CD1c-positive myeloid dendritic cell (primary cell): ENCODE measurements around the gene DNAJC1.
"Not testable (repeated sequence)": the region's sequence is repeated elsewhere in the genome, so short reads cannot be mapped to it uniquely, and the experiment has no call there.

Experiments
- DNase-seq: peaks from one replicate; pipeline ENCODE4 v3.0.0-alpha.2; 2016; ENCODE audit errors: extremely low spot score

Gene DNAJC1

DNA sequence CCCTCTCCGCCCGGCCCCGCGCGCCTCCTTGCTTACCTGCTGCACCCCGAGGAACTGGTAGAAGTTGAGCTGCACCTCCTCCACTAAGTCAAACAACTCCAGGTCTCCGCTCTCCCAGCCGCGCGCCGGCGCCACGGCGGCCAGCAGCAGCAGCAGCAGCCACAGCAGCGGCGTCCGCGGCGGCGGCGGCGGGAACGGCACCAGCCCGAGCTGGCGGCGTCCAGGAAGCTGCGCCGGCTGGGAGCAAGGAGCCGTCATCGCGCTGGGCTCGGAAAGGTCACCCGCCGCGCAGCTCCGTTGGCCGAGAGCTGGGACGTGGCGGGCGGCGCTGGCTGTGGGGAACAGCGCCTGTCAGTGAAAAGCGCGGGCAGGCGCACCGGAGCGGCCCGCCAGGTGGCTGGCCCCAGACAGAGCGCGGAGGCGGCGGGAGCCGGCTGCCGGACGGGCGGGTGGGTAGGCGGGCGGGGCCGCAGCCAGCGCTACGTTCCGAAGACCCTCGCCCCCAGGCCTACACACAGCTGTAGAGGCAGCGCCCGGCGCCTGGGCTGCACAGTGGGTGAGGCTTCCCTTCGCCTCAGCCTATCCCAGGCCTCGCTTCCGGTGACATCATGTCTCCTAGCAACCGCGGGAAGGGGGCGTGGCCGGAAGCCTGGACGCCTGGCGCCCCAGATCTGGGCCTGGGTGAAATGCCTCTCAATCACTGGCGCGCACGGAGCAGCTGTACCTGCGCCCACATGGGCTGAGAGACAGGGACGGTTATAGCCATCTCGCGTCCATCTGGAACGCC, at the start of gene DNAJC1:
Gene DNAJC1 (minus strand): TSS at position 554 of the 787 bp plus-strand sequence. CDS start 296 bp downstream, at position 258.
- peak; percentile 98 for DNase-seq

DNA sequence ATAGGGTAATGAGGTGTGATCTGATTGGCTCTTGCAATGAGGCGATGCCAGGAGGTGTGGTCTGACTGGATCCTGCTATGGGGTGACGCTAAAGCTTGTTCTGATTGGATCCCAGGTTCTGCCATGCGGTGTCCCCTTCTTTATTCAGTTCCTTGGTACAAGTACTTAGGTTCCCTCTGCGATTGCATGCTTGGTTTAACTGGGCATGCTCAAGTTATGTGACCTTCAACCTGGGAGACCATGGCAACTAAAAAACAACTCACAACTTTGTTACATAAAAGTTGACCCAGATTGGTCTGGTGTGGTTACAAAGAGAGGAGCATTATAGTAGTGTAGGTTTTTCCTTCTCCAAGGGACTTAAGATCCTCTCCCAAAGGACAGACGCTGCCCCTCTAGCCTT, 49.5 kb upstream of the DNAJC1 start:
- no peak for DNase-seq

GRCh38 chr10:22049635-22050034, 46.1 kb upstream of the DNAJC1 start:
- DNase-seq, result no peak

GRCh38 chr10:22047812-22048211, 44.3 kb upstream of the DNAJC1 start:
- no peak for DNase-seq

GRCh38 chr10:22043327-22043633, 39.8 kb upstream of the DNAJC1 start:
- DNase-seq, result no peak

GRCh38 chr10:22042557-22043326, 39.2 kb upstream of the DNAJC1 start:
- no peak for DNase-seq

GRCh38 chr10:22034333-22034732, 30.8 kb upstream of the DNAJC1 start:
- no peak for DNase-seq

DNA sequence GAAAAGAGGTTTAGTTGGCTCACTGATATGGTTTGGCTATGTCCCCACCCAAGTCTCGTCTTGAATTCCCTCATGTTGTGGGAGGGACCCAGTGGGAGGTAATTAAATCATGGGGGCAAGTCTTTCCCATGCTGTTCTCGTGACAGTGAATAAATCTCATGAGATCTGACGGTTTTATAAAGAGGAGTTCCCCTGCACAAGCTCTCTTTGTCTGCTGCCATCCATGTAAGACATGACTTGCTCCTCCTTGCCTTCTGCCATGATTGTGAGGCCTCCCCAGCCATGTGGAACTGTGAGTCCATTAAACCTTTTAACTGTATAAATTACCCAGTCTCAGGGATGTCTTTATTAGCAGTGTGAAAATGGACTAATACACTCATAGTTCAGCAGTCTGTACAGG, 28.7 kb upstream of the DNAJC1 start:
- DNase-seq, result not testable (repeated sequence)

DNA sequence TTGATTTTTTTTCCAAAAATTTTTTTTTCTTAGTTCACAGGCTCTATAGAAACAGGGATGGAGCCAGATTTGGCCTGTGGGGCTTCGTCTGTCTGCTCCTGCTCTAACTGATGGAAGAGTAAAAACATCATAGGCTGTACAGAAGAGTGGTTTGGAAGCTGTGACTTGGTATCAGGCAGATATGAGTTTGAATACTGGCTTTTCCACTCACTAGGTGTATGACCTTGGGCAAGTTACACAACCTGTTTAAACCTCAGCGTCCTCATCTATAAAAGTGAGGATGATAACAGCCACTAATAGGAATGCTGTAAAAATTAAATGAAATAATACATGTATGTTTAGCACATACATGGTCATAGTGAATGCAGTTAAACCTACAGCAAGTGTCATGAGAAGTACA, 26.9 kb upstream of the DNAJC1 start:
- no peak for DNase-seq

DNA sequence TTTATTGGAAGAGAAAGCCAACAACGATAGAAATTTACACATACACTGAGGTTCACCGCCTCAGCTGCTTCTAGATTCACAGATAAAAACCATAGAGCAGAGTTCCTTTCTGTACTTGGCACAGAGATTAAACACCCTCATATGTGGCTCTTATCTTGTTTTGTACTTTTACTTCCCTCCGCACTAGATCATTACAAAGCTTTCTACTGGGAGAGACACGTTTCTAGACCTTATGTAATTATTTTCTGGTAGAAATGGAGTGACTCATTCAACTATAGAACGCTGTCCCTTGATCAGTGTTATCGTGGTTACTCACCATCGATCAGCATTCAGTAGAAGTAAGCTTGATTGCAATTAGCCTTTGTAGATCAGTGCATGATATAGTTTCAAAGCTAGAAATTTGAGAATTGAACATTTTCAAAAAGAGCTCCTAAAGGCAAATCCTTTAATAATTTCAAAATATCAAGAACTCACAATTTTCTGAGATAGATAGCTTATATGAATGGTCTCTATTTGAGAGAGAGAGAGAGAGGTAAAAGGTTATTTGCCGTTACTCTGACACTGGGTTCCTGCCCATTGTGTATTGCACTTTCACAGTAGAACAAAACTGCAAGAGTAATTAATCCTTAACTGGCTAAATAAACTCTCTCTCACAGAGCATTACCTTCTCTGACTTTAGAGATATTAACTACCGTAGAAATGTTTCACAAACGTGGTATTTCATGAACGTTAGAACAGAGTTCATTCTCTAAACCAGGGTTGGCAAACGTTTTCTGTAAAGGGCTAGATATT, 26.1 kb upstream of the DNAJC1 start:
- no peak for DNase-seq

- no peak for DNase-seq
Measured at GRCh38 chr10:22027364-22028238, 24.1 kb upstream of the DNAJC1 start.

DNA sequence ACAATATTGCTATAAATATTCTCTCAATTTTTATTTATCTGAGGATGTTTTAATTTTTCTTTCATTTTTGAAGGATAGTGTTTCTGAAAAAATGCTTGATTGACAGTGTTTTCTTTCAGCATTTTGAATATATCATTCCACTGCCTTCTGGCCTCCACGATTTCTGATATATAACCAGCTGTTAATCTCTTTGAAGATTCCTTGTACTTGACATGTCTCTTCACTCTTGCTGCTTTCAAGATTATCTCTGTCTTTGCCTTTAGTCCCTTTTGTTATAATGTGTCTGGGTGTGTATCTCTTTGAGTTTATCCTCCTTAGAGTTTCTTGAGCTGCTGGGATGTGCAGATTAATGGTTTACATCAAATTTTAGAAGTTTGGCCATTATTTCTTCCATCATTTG, 22.8 kb upstream of the DNAJC1 start:
- DNase-seq, result no peak

DNA sequence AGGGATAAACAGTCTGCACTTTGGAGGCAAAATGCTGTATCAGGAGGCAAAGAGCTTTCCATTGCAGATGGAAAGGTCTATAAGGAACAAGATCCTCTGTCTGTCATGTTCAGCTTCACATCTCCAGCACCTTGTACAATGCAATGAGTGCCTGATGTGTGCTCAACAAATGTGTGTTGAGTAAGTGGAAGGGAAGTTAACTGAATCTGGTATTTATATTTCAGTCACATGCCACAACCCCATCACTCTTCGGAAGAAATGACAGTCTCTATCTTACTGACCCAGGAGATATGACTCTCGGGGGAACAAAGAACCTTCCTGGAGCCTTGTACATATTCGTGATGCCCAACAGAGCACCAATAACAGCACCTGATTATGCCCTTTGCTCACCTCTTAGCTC, 20.0 kb upstream of the DNAJC1 start:
- DNase-seq, result no peak

GRCh38 chr10:22022257-22023032, 18.9 kb upstream of the DNAJC1 start:
- DNase-seq, result peak; percentile 47

DNA sequence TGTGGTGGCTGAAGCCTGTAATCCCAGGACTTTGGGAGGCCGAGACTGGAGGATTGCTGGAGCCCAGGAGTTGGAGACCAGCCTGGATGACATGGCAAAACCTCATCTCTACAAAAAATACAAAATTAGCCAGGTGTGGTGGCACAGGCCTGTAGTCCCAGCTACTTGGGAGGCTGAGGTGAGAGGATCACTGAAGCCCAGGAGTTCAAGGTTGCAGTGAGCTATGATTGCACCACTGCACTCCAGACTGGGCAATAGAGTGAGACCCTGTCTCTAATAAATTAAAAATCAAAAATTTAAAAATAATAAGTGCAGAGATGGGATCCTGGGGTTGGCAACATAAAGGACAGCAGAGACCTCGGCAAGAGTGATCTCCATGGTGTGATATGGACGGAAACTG, 17.6 kb upstream of the DNAJC1 start:
- DNase-seq, result not testable (repeated sequence)

DNA sequence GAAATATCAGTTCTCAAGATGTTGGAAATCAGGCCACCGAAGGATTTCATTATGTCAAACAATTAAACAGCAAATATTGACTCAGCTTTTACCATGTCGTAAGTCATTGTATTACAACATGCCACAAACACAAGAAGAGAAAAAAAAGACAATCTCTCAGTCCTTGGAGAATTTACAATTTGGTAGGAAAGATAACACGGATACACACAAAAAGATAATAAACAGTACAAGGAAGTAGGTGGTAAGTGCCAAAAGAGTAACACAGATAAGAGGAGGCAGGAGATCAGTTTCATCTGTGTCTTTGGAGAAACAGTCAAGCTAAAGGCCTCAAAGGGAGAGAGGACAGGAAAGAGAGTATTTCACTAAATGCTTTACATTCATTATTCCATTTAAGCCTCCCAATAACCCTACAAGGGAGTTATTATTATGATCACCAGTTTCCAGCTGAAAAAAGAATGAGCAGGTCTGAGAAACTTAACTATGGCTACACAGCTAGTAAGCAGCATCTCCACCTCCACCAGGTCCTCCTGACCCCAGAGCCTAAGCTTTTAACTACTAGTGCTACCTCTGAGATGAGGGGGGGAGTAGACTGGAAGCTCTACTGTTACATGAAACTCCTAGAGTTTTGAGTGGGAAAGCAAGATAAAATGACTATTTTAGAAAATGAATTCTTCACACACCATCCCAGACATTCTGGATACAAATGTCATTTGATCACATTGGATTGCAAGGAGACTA, 13.9 kb upstream of the DNAJC1 start:
- no peak for DNase-seq

DNA sequence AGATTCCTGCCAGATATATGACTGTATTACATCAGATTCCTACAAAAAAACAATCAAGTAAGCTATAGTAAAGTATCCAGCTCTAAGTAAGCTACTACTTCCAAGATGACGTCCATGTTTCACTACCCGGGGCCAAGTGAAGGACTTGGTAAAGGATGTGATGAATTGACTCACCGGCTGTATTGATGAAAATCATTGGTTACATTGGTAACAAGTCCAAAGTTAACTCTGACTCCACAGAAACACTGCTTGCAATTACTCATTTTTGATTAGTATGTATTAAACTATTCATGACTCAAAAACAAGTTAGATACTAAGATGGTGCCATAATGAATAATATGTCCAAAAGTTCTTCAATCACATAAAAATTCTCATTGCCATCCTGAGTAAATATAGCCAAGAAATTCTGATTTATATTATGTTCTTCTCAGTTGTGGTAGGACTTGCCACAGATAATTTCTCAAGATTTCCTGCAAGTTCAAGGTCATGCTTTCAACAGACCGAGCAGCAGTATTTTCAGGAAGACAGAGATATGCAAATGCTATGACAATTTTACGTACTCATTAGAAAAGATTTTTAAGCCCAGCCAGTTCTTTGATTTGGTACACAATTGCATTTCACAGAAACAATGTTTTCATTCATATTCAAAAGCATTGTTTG, 12.6 kb upstream of the DNAJC1 start:
- no peak for DNase-seq

- peak; percentile 63 for DNase-seq
Measured at GRCh38 chr10:22010973-22011408, 7.5 kb upstream of the DNAJC1 start.

DNA sequence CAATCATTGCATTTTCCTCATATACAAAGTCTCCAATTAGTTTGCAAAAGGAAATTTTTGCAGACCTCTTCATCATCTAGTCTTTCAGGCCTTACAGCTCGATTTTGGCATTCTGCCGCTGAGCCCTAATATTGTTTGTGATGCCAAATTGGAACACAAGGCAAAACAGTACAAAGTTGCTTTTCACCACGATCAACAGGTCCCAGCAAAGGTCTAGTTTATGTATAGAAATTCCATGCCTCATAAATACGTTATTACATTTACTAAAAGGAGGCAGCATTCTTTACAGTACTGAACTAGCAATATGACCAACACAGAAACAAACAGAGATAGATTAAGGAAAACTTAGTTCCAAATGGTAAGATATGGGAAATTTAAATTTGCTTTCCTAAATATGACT, 7.0 kb upstream of the DNAJC1 start:
- no peak for DNase-seq
